AG04449 (cell line): Measurements from ENCODE around the gene S100A5.
A peak's percentile ranks its signal among the peaks of the same experiment; 100 is the strongest.

Experiments
- CTCF ChIA-PET: fragments of 350-600 bp; formaldehyde crosslinking; extraction: SDS; loops from one replicate; lab custom pipeline; 2021; ENCODE audit warnings: antibody characterized with exemption; lab: Yijun Ruan, JAX
- POLR2A ChIA-PET: fragments of 400-600, 350-600 bp; formaldehyde crosslinking; extraction: SDS; loops from one replicate; lab custom pipeline; 2020; ENCODE audit warnings: antibody characterized with exemption, inconsistent platforms; lab: Yijun Ruan, JAX
- DNase-seq: peaks from one replicate; pipeline ENCODE4 v3.0.0-alpha.2; 2010; ENCODE audit warnings: low read depth, low spot score
- H3K4me3 ChIP-seq: 2 replicates; pipeline ENCODE4 v1.5.1; 2011; ENCODE audit warnings: low read depth, mild to moderate bottlenecking, control low read depth, low read length
- TF ChIP-seq, protein P1 (sequence below): IDR thresholded peaks from one replicate; pipeline ENCODE4 v1.5.1; 2011; ENCODE audit warnings: mild to moderate bottlenecking, moderate library complexity, low read length, control low read depth, inconsistent platforms; ENCODE audit not compliant: insufficient read depth; ENCODE audit errors: missing control alignments

The S100A5 gene

GRCh38 chr1:153573351-153573750 is 32.6 kb upstream of the S100A5 start:
- no peak overlapping the region for H3K4me3 ChIP-seq
- POLR2A ChIA-PET, result interaction anchor here (0.7 to 2.1 kb wide), 6 partner anchors 37 to 189 kb away, joined by 3 to 17 read pairs (median 5); partner anchors contain the start of genes S100A16 and S100A6
- TF ChIP-seq, protein P1, sequence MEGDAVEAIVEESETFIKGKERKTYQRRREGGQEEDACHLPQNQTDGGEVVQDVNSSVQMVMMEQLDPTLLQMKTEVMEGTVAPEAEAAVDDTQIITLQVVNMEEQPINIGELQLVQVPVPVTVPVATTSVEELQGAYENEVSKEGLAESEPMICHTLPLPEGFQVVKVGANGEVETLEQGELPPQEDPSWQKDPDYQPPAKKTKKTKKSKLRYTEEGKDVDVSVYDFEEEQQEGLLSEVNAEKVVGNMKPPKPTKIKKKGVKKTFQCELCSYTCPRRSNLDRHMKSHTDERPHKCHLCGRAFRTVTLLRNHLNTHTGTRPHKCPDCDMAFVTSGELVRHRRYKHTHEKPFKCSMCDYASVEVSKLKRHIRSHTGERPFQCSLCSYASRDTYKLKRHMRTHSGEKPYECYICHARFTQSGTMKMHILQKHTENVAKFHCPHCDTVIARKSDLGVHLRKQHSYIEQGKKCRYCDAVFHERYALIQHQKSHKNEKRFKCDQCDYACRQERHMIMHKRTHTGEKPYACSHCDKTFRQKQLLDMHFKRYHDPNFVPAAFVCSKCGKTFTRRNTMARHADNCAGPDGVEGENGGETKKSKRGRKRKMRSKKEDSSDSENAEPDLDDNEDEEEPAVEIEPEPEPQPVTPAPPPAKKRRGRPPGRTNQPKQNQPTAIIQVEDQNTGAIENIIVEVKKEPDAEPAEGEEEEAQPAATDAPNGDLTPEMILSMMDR, result no peak
- DNase-seq, result no peak
- CTCF ChIA-PET, result interaction anchor here (1.1 to 7.6 kb wide), 35 partner anchors 8 to 221 kb away, joined by 3 to 401 read pairs (median 11); partner anchors contain the start of genes CHTOP, ILF2, S100A1 and S100A13

DNA sequence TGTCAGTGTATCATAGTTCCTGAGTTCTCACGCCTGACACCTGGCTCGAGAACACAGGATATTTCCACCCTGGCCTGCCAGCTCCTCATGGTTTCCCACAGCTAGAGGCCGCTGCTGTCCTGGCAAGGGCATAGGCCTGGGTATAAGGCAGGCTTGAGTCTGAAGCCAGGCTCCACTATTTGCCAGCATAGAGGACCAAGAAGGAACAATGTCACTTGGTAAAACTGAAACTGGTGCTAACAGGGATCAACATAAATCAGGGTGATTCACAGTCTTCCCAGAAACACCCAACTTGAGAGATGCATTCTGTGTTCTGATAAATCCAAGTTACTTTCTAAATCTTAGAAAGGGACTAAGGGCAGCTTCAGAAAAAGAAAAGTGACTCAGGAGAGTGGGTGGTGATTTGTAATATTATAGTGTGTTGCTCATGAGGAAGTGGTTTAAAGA is 31.9 kb upstream of the S100A5 start:
- H3K4me3 ChIP-seq, result no peak overlapping the region
- TF ChIP-seq, protein P1, result peak; percentile 91
- ChIA-PET CTCF (interaction anchor here (0.5 to 7.6 kb wide), 49 partner anchors 9 to 750 kb away, joined by 3 to 401 read pairs (median 8); partner anchors contain the start of genes CHTOP, ILF2, RAB13 and S100A1), POLR2A (interaction anchor here (0.6 to 2.1 kb wide), 9 partner anchors 34 to 189 kb away, joined by 3 to 17 read pairs (median 4); partner anchors contain the start of genes CHTOP, S100A13, S100A16 and S100A6)
- DNase-seq, result no peak

DNA sequence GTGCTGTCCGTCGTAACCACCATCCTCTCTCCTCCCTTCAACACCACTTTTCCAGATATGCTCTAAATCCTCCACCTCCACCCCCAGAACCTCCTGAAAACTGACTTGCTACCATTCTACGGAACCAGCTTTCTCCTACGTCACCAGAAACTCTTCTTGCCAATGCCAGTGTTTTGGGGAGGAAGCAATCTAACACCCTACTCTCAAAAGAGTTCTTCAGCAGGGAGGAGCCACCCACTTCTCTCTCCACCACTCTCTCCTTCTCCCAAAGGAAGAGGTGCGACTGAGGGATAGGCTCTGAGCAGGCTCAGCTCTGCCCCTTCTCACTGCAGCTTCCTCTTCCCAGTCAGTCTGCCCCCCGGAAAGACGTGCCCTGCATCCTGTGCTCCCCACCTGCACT is 31.0 kb upstream of the S100A5 start:
- no peak for DNase-seq
- no peak overlapping the region for H3K4me3 ChIP-seq
- POLR2A ChIA-PET, result interaction anchor here (0.7 to 2.1 kb wide), 4 partner anchors 37 to 62 kb away, joined by 4 to 17 read pairs (median 6); partner anchors contain the start of genes CHTOP, S100A13 and S100A6
- TF ChIP-seq, protein P1, result no peak
- CTCF ChIA-PET, result interaction anchor here (0.7 to 7.6 kb wide), 41 partner anchors 9 to 415 kb away, joined by 3 to 401 read pairs (median 10); partner anchors contain the start of genes CHTOP, ILF2, RAB13 and S100A1

DNA sequence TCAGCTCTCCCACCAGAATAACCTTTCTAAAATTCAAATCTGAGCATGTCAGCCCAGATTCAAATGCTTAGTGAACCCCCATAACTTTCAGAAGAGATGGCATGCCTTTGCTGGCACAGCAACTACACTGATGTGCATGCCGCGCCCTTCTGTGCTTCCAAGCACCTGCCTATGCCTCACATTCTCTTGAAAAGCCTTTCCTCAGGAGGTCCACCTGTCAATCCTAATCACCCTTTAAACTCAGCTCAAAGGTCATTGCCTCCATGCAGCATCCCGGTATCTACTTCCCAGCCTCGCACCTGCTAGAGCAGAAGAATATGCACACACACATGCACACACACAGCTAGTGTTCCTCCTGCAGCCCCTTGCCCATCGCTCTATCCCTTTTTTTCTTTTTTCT is 30.1 kb upstream of the S100A5 start:
- TF ChIP-seq, protein P1, result no peak
- ChIA-PET CTCF (interaction anchor here (1.1 to 7.6 kb wide), 16 partner anchors 9 to 218 kb away, joined by 3 to 401 read pairs (median 24); partner anchors contain the start of genes ILF2, S100A1, S100A13 and S100A14), POLR2A (interaction anchor here (1.2 to 1.4 kb wide), 2 partner anchors 35 to 37 kb away, joined by 5 to 6 read pairs; partner anchors contain the start of gene S100A6)
- no peak for DNase-seq
- H3K4me3 ChIP-seq, result no peak overlapping the region

DNA sequence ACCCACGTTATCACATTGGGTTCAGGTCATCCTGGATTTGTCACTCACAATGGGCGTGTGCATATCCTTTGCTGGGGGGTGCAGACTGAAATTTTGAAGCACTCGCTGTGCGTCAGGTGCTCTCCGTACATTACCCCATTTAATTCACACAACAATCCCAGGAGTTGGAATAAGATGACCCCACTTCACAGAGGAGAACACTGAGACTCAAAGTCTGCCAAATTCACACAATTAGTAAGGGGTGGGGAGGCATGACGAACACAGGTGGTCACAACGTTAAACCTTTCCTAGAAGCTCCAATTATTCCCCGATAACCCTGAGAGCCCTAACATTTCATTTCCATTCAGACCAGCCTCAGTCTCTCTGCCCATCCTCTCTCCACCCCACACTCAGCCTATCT is 28.7 kb upstream of the S100A5 start:
- H3K4me3 ChIP-seq, result no peak overlapping the region
- CTCF ChIA-PET, result interaction anchor here (1.0 to 7.6 kb wide), 15 partner anchors 9 to 180 kb away, joined by 3 to 401 read pairs (median 26); partner anchors contain the start of genes S100A1, S100A13, S100A14 and S100A16
- TF ChIP-seq, protein P1, result no peak
- no peak for DNase-seq
- POLR2A ChIA-PET, result interaction anchor here (0.7 to 2.4 kb wide), 4 partner anchors 24 to 36 kb away, joined by 3 to 13 read pairs (median 6); partner anchors contain the start of genes S100A4 and S100A6
